A549 (cell line): ENCODE results near the gene FBP2.

Experiments used
- CHD2 ChIP-seq: fragments of 150-350 bp; IDR thresholded peaks from 2 replicates; pipeline ENCODE4 v1.6.1; 2014; ENCODE audit warnings: low read length; ENCODE audit not compliant: partially characterized antibody
- CTCF ChIP-seq: fragments of >200 bp; sonication (Bioruptor Twin); formaldehyde crosslinking; IDR thresholded peaks from 3 replicates; pipeline ENCODE4 v1.5.1; 2016
- NR3C1 ChIP-seq: fragments of >200 bp; sonication (Bioruptor Twin); formaldehyde crosslinking; IDR thresholded peaks from 3 replicates; pipeline ENCODE4 v1.6.1; 2017

DNA sequence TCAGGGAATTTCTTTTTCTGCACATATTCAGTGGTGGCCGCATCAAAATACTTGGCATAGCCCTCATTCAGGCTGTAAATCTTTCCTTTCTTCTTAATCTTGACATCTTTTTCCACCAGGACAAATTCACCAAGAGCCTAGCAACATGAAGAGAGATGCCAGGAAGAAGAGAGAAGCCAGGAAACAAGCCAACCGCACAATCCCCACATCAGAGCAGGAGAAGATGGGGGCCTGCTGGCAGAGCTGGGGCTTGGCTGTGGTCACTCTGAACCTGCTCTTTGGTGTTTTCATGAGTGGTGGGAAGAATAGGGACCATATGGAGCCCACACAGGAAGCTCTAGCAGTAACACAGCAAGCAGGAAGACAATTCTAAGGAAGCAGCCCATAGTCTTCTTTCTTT, 26.4 kb downstream of the FBP2 start:
- TF ChIP-seq CTCF, result no peak
- no peak for TF ChIP-seq NR3C1
- TF ChIP-seq CHD2, result no peak
